ENCODE data around the gene ADA. TPM values are rescaled to one million over a fixed set of nuclear protein-coding genes. Genes with fewer than 3 reads are reported as not detected.

Gene ADA
- total and polyA plus RNA-seq, 2 of the 13 experiments (the other 11 are each of a cell fraction or from before 2014, with no cell fraction given) = 2.5 to 11.3 TPM

GRCh38 chr20:44609516-44610312, 41.8 kb downstream of the ADA start:
- peak overlapping the region; percentile 68 to 79 (median 74) for H3K4me3 ChIP-seq (replicated peaks in 1 of 3; ENCODE audit: insufficient read depth in 1 of 3, low read depth in 2 of 3, low read length in 3 of 3)
- WGBS (ENCODE audit: low lambda C conversion rate) = 1% methylated on average over 25 of the region's 25 CpGs
- peak overlapping the region; percentile 69 for H2AFZ ChIP-seq (ENCODE audit: low read length)
- no peaks in the 10 kb centered on the region; a peak in 1 of 5 replicates for H3K27me3 ChIP-seq (ENCODE audit: control insufficient read depth in 1 of 2, insufficient read depth in 2 of 2, low read length in 2 of 2)
- peaks cover 0 to 2% of the 10 kb centered on the region in 2 experiments; a peak in 2 of 5 replicates for H3K36me3 ChIP-seq (replicated peaks in 1 of 2; ENCODE audit: control insufficient read depth in 1 of 2, insufficient read depth in 2 of 2, low read length in 2 of 2)
- H3K4me1 ChIP-seq (ENCODE audit: insufficient read depth, low read length) = peaks cover 16% of the 10 kb centered on the region
- DNase-seq (ENCODE audit: low spot score) = peak; percentile 95
- no peaks in the 10 kb centered on the region for H3K79me2 ChIP-seq (ENCODE audit: insufficient read depth, low read length)
- peak; percentile 95 for FAIRE-seq
- peak; percentile 97 for ATAC-seq
- peak overlapping the region; percentile 71 for H3K9ac ChIP-seq (ENCODE audit: insufficient read depth, low read depth, low read length)
- ChIA-PET POLR2A (interaction anchor here (0.7 to 1.7 kb wide), 9 partner anchors 11 to 225 kb away, joined by 3 to 8 read pairs (median 4); partner anchors contain the start of gene TTPAL), CTCF (ENCODE audit: low intra/inter-chr PET ratio, low total read pairs) (interaction anchor here (0.8 to 2.1 kb wide), 8 partner anchors 34 to 493 kb away, joined by 3 to 24 read pairs (median 10); partner anchors contain the start of genes SERINC3 and TTPAL)
- no peaks in the 10 kb centered on the region for H4K20me1 ChIP-seq (ENCODE audit: insufficient read depth, low read length)
- in situ Hi-C loops (cut with HindIII; ENCODE audit: extremely low pct_ligation_motif_present, low pct_unique_long_range_greater_than_20kb) (loop anchor here (5.0 kb wide), 2 partner anchors 132 to 392 kb away; partner anchors contain the start of gene TTPAL), intact Hi-C loops (cut with micrococcal nuclease; ENCODE audit: unreplicated experiment) (loop anchor here (1.0 to 5.0 kb wide), 5 partner anchors 33 to 217 kb away; partner anchors contain the start of genes SERINC3 and TTPAL)
- peak overlapping the region; percentile 88 for H3K4me2 ChIP-seq (ENCODE audit: low read depth, low read length)
- H3K27ac ChIP-seq (ENCODE audit: extremely low read length, insufficient read depth, low read length) = peak overlapping the region; percentile 57
- H3K9me3 ChIP-seq (ENCODE audit: low read length) = no peaks in the 10 kb centered on the region
- BruUV-seq (replicated peaks) = TSS peak; percentile 97
- no peak for TF ChIP-seq ZNF24 (IDR thresholded peaks at IDR 0.05)
- TF ChIP-seq RFXAP (CRISPR knock-in tag; IDR thresholded peaks at IDR 0.05; ENCODE audit: borderline replicate concordance) = peak; percentile 92
- 0 out of 2 replicates have a peak, but pooled peaks have one; percentile 57 for TF ChIP-seq SMYD3 (CRISPR knock-in tag; IDR thresholded peaks at IDR 0.05)
- TF ChIP-seq ZNF232 (CRISPR knock-in tag; IDR thresholded peaks at IDR 0.05; ENCODE audit: borderline replicate concordance) = no peak; the same call in 1 of the 2 replicates
- TF ChIP-seq ZNF547 (CRISPR knock-in tag; IDR thresholded peaks at IDR 0.05) = no peak; the same call in 1 of the 2 replicates
- no peak for TF ChIP-seq ZNF781 (CRISPR knock-in tag; IDR thresholded peaks at IDR 0.05; ENCODE audit: borderline replicate concordance, not compliant biosample characterization)
- TF ChIP-seq NR2C2 (CRISPR knock-in tag; IDR thresholded peaks at IDR 0.05; ENCODE audit: borderline replicate concordance) = peak; percentile 87
- TF ChIP-seq, protein P1, sequence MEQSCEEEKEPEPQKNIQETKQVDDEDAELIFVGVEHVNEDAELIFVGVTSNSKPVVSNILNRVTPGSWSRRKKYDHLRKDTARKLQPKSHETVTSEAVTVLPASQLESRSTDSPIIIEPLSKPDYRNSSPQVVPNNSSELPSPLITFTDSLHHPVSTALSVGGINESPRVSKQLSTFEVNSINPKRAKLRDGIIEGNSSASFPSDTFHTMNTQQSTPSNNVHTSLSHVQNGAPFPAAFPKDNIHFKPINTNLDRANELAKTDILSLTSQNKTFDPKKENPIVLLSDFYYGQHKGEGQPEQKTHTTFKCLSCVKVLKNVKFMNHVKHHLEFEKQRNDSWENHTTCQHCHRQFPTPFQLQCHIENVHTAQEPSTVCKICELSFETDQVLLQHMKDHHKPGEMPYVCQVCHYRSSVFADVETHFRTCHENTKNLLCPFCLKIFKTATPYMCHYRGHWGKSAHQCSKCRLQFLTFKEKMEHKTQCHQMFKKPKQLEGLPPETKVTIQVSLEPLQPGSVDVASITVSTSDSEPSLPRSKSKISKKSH (CRISPR knock-in tag; IDR thresholded peaks at IDR 0.05; ENCODE audit: borderline replicate concordance) = peak; percentile 14; the same call in 1 of the 2 replicates
- peak; percentile 89; the same call in 1 of the 2 replicates for TF ChIP-seq NR0B2 (CRISPR knock-in tag; IDR thresholded peaks at IDR 0.05)
- TF ChIP-seq ZNF609 (CRISPR knock-in tag; IDR thresholded peaks at IDR 0.05; ENCODE audit: borderline replicate concordance) = no peak
- peak; percentile 95 for TF ChIP-seq ZNF556 (CRISPR knock-in tag; IDR thresholded peaks at IDR 0.05; ENCODE audit: borderline replicate concordance)
- peak; percentile 59; the same call in 1 of the 2 replicates for TF ChIP-seq ZNF607 (CRISPR knock-in tag; IDR thresholded peaks at IDR 0.05; ENCODE audit: borderline replicate concordance)
- TF ChIP-seq HNRNPL (IDR thresholded peaks at IDR 0.05; ENCODE audit: low read depth, low read length) = no peak
- TF ChIP-seq, protein P2, sequence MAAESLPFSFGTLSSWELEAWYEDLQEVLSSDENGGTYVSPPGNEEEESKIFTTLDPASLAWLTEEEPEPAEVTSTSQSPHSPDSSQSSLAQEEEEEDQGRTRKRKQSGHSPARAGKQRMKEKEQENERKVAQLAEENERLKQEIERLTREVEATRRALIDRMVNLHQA (CRISPR knock-in tag; IDR thresholded peaks at IDR 0.05) = 0 out of 2 replicates have a peak, but pooled peaks have one; percentile 88

All from HepG2 (cell line).